HCT116 (cell line): ENCODE measurements around the gene MYO10. TPM values are rescaled to one million over a fixed set of nuclear protein-coding genes. Genes with fewer than 3 reads are reported as not detected.

Experiments
- ATAC-seq: fragments of 200-7000 bp; cut with Tn5 transposase; 2 replicates; pipeline ENCODE4 v1.9.1; 2020; ENCODE audit warnings: mild to moderate bottlenecking, moderate library complexity
- BruUV-seq: library from RNA; stranded (reverse); fragments of 400-500 nt; replicated peaks from 2 replicates; lab custom pipeline; 2021; lab: Mats Ljungman, UMichigan
- CTCF ChIA-PET: fragments of 300-600 bp; sonication (Branson Sonifier 250); formaldehyde crosslinking; loops from one replicate; lab custom pipeline; 2021; ENCODE audit warnings: antibody characterized with exemption; lab: Charles Lee
- POLR2A ChIA-PET: fragments of 300-600, 350-600 bp; sonication (Branson Sonifier 250); formaldehyde crosslinking; loops from one replicate; lab custom pipeline; 2021; ENCODE audit warnings: antibody characterized with exemption; lab: Charles Lee
- RAD21 ChIA-PET, 2 experiments: fragments of 300-600 bp; sonication (Branson Sonifier 250); formaldehyde crosslinking; loops; one replicate each; lab custom pipeline; 2023; ENCODE audit warnings: low total read pairs in 2 of 2; ENCODE audit not compliant: uncharacterized antibody in 2 of 2, unreplicated experiment in 2 of 2, low non-redundant PET in 1 of 2; lab: Charles Lee
- DNase-seq: peaks from one replicate; pipeline ENCODE4 v3.0.0-alpha.2; 2010; ENCODE audit warnings: low read depth, low spot score
- H2AFZ ChIP-seq: fragments of 200-600 bp; shearing (Covaris generic), sonication (generic); 2 replicates; pipeline ENCODE4 v1.6.1; 2017; ENCODE audit warnings: low read depth, mixed run types, mixed read lengths, antibody characterized with exemption, low read length; ENCODE audit not compliant: poor library complexity, severe bottlenecking
- H3K27ac ChIP-seq: 2 replicates; pipeline ENCODE4 v1.5.1; 2012; ENCODE audit warnings: low read depth, low read length
- H3K27me3 ChIP-seq: fragments of 200-600 bp; sonication (generic); 2 replicates; pipeline ENCODE4 v1.6.1; 2016; ENCODE audit warnings: mixed run types, low read length, mixed read lengths; ENCODE audit not compliant: insufficient read depth
- H3K36me3 ChIP-seq, 2 experiments: fragments of 200-500 bp in 1 of 2; fragments of 200-600 bp in 1 of 2; sonication (Bioruptor generic) in 1 of 2; sonication (generic) in 1 of 2; 2 replicates each; pipeline versions ENCODE4 v1.5.1 to v1.6.1; 2014 to 2016; ENCODE audit warnings: low read length in 2 of 2, inconsistent platforms in 1 of 2, mixed read lengths in 1 of 2, mixed run types in 1 of 2; ENCODE audit not compliant: insufficient read depth in 2 of 2, control insufficient read depth in 1 of 2
- H3K4me1 ChIP-seq, 2 experiments: fragments of 200-600 bp in 1 of 2; sonication (generic) in 1 of 2; 2 replicates each; pipeline versions ENCODE4 v1.5.1 to v1.6.1; 2012 to 2017; ENCODE audit warnings: low read length in 2 of 2, inconsistent platforms in 1 of 2, mild to moderate bottlenecking in 1 of 2, mixed read lengths in 1 of 2, mixed run types in 1 of 2, moderate library complexity in 1 of 2; ENCODE audit not compliant: insufficient read depth in 2 of 2, control insufficient read depth in 1 of 2
- H3K4me2 ChIP-seq: fragments of 200-600 bp; sonication (generic); 2 replicates; pipeline ENCODE4 v1.6.1; 2017; ENCODE audit warnings: mixed run types, low read length, mixed read lengths
- H3K4me3 ChIP-seq, 2 experiments: fragments of 200-600 bp in 1 of 2; sonication (generic) in 1 of 2; replicated peaks in 1 of 2; 2 replicates each; pipeline ENCODE4 v1.5.1; 2011 to 2016; ENCODE audit warnings: low read length in 2 of 2, control low read depth in 1 of 2, low read depth in 1 of 2, mild to moderate bottlenecking in 1 of 2, mixed read lengths in 1 of 2, mixed run types in 1 of 2
- H3K79me2 ChIP-seq: fragments of 200-600 bp; sonication (generic); 2 replicates; pipeline ENCODE4 v1.6.1; 2017; ENCODE audit warnings: mild to moderate bottlenecking, mixed run types, low read length, moderate library complexity, mixed read lengths; ENCODE audit not compliant: insufficient read depth
- H3K9ac ChIP-seq: fragments of 200-600 bp; sonication (generic); 2 replicates; pipeline ENCODE4 v1.6.1; 2016; ENCODE audit warnings: low read length, mixed read lengths
- H3K9me2 ChIP-seq: fragments of 200-600 bp; sonication (generic), shearing (Covaris generic); 2 replicates; pipeline ENCODE4 v1.6.1; 2017; ENCODE audit warnings: mixed run types, mild to moderate bottlenecking, moderate library complexity; ENCODE audit not compliant: insufficient read depth
- H3K9me3 ChIP-seq, 2 experiments: fragments of 200-500 bp in 1 of 2; fragments of 200-600 bp in 1 of 2; sonication (Bioruptor generic) in 1 of 2; sonication (generic) in 1 of 2; 2 replicates each; pipeline ENCODE4 v1.6.1; 2014 to 2017; ENCODE audit warnings: low read length in 2 of 2, mixed read lengths in 2 of 2, inconsistent platforms in 1 of 2, low read depth in 1 of 2, mild to moderate bottlenecking in 1 of 2, mixed run types in 1 of 2, moderate library complexity in 1 of 2; ENCODE audit not compliant: control insufficient read depth in 1 of 2, insufficient read depth in 1 of 2
- H4K20me1 ChIP-seq: fragments of 200-600 bp; sonication (generic), shearing (Covaris generic); 2 replicates; pipeline ENCODE4 v1.6.1; 2017; ENCODE audit warnings: mixed run types, mild to moderate bottlenecking, moderate library complexity; ENCODE audit not compliant: insufficient read depth
- ATF3 ChIP-seq: IDR thresholded peaks from 2 replicates; pipeline ENCODE4 v1.6.1; 2012
- CEBPB ChIP-seq: IDR thresholded peaks from 2 replicates; pipeline ENCODE4 v1.6.1; 2012; ENCODE audit warnings: low read depth
- CTCF ChIP-seq, 3 experiments: fragments of 200-600 bp in 1 of 3; sonication (generic) in 1 of 3; IDR thresholded peaks in 2 of 3; conservative IDR thresholded peaks in 1 of 3; 2 replicates each; pipeline ENCODE4 v1.5.1; 2012 to 2017; ENCODE audit warnings: low read depth in 2 of 3, low read length in 2 of 3, antibody characterized with exemption in 1 of 3, borderline replicate concordance in 1 of 3, control low read depth in 1 of 3, mild to moderate bottlenecking in 1 of 3, mixed read lengths in 1 of 3, mixed run types in 1 of 3, moderate library complexity in 1 of 3; ENCODE audit not compliant: insufficient read depth in 1 of 3
- EGR1 ChIP-seq: IDR thresholded peaks from 2 replicates; pipeline ENCODE4 v1.6.1; 2012; ENCODE audit warnings: low read depth
- ELF1 ChIP-seq: IDR thresholded peaks from 2 replicates; pipeline ENCODE4 v1.6.1; 2012; ENCODE audit warnings: low read depth, borderline replicate concordance
- EZH2 ChIP-seq: fragments of 200-600 bp; sonication (generic); IDR thresholded peaks from 2 replicates; pipeline ENCODE4 v1.6.1; 2017; ENCODE audit warnings: antibody characterized with exemption, mixed run types
- EZH2phosphoT487 ChIP-seq: fragments of 200-600 bp; IDR thresholded peaks from 2 replicates; pipeline ENCODE4 v1.6.1; 2018; ENCODE audit warnings: antibody characterized with exemption, borderline replicate concordance
- FOSL1 ChIP-seq: IDR thresholded peaks from 2 replicates; pipeline ENCODE4 v1.6.1; 2012; ENCODE audit warnings: low read depth
- JUND ChIP-seq: IDR thresholded peaks from 2 replicates; pipeline ENCODE4 v1.6.1; 2012
- MAX ChIP-seq: IDR thresholded peaks from 2 replicates; pipeline ENCODE4 v1.6.1; 2012
- POLR2A ChIP-seq: IDR thresholded peaks from 2 replicates; pipeline ENCODE4 v1.7.0; 2011; ENCODE audit warnings: borderline replicate concordance; ENCODE audit not compliant: insufficient read depth, insufficient read length; ENCODE audit errors: extremely low read depth
- POLR2AphosphoS5 ChIP-seq: IDR thresholded peaks from 2 replicates; pipeline ENCODE4 v1.6.1; 2011; ENCODE audit warnings: mild to moderate bottlenecking, low read depth, low read length, moderate library complexity
- RAD21 ChIP-seq: IDR thresholded peaks from 2 replicates; pipeline ENCODE4 v1.6.1; 2012; ENCODE audit warnings: low read depth, mild to moderate bottlenecking
- REST ChIP-seq: IDR thresholded peaks from 2 replicates; pipeline ENCODE4 v1.6.1; 2012; ENCODE audit warnings: low read depth
- SIN3A ChIP-seq: IDR thresholded peaks from 2 replicates; pipeline ENCODE4 v1.6.1; 2012; ENCODE audit warnings: low read depth
- SP1 ChIP-seq: IDR thresholded peaks from 2 replicates; pipeline ENCODE4 v1.6.1; 2012; ENCODE audit warnings: low read depth
- SRF ChIP-seq: IDR thresholded peaks from 2 replicates; pipeline ENCODE4 v1.6.1; 2012; ENCODE audit warnings: low read depth
- YY1 ChIP-seq: IDR thresholded peaks from 2 replicates; pipeline ENCODE4 v1.6.1; 2011; ENCODE audit warnings: low read length, low read depth, moderate library complexity, mild to moderate bottlenecking; ENCODE audit not compliant: insufficient replicate concordance; ENCODE audit errors: extremely low read depth
- ZFX ChIP-seq: fragments of 450-650 bp; IDR thresholded peaks from 2 replicates; pipeline ENCODE4 v1.6.1; 2017
- ZNF274 ChIP-seq: fragments of 200-500 bp; sonication (Bioruptor generic); IDR thresholded peaks from 2 replicates; pipeline ENCODE4 v1.6.1; 2014; ENCODE audit warnings: mild to moderate bottlenecking, low read depth, low read length, inconsistent platforms
- intact Hi-C: fragments of 100-400 bp; cut with micrococcal nuclease; formaldehyde crosslinking; loops from 2 replicates; pipeline ENCODE4 v1.10.0; 2022
- total RNA-seq: library from RNA; stranded (reverse); gene quantifications from one replicate; pipeline ENCODE4 v1.2.1, GENCODE V29; 2021; ENCODE audit not compliant: unreplicated experiment

MYO10 gene
- total RNA-seq, 1 experiment from 2014 or later: 34.9 TPM

- peaks cover 87% of the 10 kb centered on the region for H3K79me2 ChIP-seq
- no peak overlapping the region for H2AFZ ChIP-seq
- H3K9ac ChIP-seq: no peak overlapping the region
- ChIA-PET POLR2A (no interaction called here), RAD21 (no interaction called here), CTCF (no interaction called here)
- H3K4me2 ChIP-seq: no peak overlapping the region
- no peaks in the 10 kb centered on the region for H3K9me2 ChIP-seq
- no peaks in the 10 kb centered on the region for H3K9me3 ChIP-seq
- no peaks in the 10 kb centered on the region for H4K20me1 ChIP-seq
- TF ChIP-seq POLR2AphosphoS5 (no peak), YY1 (no peak), EGR1 (no peak), CEBPB (no peak), SP1 (no peak), SIN3A (no peak), SRF (no peak), EZH2phosphoT487 (no peak), JUND (no peak), REST (no peak), ATF3 (no peak), ELF1 (no peak), ZFX (no peak), RAD21 (no peak), POLR2A (no peak), ZNF274 (no peak), CTCF (IDR thresholded peaks at IDR 0.05 in 2 of 3, conservative IDR thresholded peaks at IDR 0.05 in 1 of 3; ENCODE audit: borderline replicate concordance in 1 of 3, insufficient read depth in 1 of 3, low read depth in 2 of 3, low read length in 2 of 3) (no peak), EZH2 (no peak), MAX (no peak), FOSL1 (no peak)
- no peaks in the 10 kb centered on the region for H3K36me3 ChIP-seq
- H3K4me3 ChIP-seq: no peak overlapping the region
- H3K4me1 ChIP-seq: peaks cover 80 to 82% of the 10 kb centered on the region in 2 experiments
- intact Hi-C loops: no loop called here
- ATAC-seq (no peak), DNase-seq (no peak)
- no peaks in the 10 kb centered on the region for H3K27me3 ChIP-seq
- no peak overlapping the region for H3K27ac ChIP-seq
- BruUV-seq: no TSS peak
These were observed 39.3 kb downstream of the MYO10 start for GRCh38 chr5:16896767-16897166.
